BLaER1 treated with 17β-estradiol and CSF1 and Interleukin-3, amounts not matched to agents 10 nM and 100 nM (cell line): ENCODE data around the gene TGM3.

Source experiments
- H3K27ac ChIP-seq, 11 experiments: shearing (Covaris generic); formaldehyde crosslinking; 2 replicates each; pipeline ENCODE4 v1.8.1; 2022
- H3K27me3 ChIP-seq, 11 experiments: shearing (Covaris generic); formaldehyde crosslinking; 2 replicates each; pipeline ENCODE4 v1.8.1; 2022
- H3K36me3 ChIP-seq, 11 experiments: shearing (Covaris generic); formaldehyde crosslinking; 2 replicates each; pipeline ENCODE4 v1.8.1; 2022
- H3K4me1 ChIP-seq, 10 experiments: shearing (Covaris generic); formaldehyde crosslinking; 2 replicates each; pipeline ENCODE4 v1.8.1; 2022
- H3K4me2 ChIP-seq, 11 experiments: shearing (Covaris generic); formaldehyde crosslinking; 2 replicates each; pipeline ENCODE4 v1.8.1; 2022
- H3K4me3 ChIP-seq, 10 experiments: shearing (Covaris generic); formaldehyde crosslinking; 2 replicates each; pipeline ENCODE4 v1.8.1; 2022
- H3K9ac ChIP-seq, 11 experiments: shearing (Covaris generic); formaldehyde crosslinking; 2 replicates each; pipeline ENCODE4 v1.8.1; 2022
- H3K9me3 ChIP-seq, 11 experiments: shearing (Covaris generic); formaldehyde crosslinking; replicated peaks in 1 of 11; 2 replicates each; pipeline ENCODE4 v1.8.1; 2022
- H4K20me1 ChIP-seq, 11 experiments: shearing (Covaris generic); formaldehyde crosslinking; 2 replicates each; pipeline ENCODE4 v1.8.1; 2022
- Cebpa-rat ChIP-seq, 11 experiments: shearing (Covaris generic); IDR thresholded peaks; 2 replicates each; pipeline ENCODE4 v1.8.1; 2022

TGM3 gene

GRCh38 chr20:2305479-2305878 is 9.7 kb downstream of the TGM3 start:
- Histone ChIP-seq H3K27ac (peak overlapping the region in 1 of 11 experiments; percentile 2; a peak in 1 of 22 replicates), H3K27me3 (no peaks in the 10 kb centered on the region), H3K4me2 (peak overlapping the region in 9 of 11 experiments; percentile 8 to 83 (median 60); a peak in 16 of 22 replicates), H3K9ac (no peak overlapping the region), H3K4me1 (peaks cover 12 to 97% (median 69%) of the 10 kb centered on the region in 10 experiments; a peak in 19 of 20 replicates), H3K36me3 (no peaks in the 10 kb centered on the region), H3K9me3 (no peaks in the 10 kb centered on the region), H3K4me3 (no peak overlapping the region), H4K20me1 (no peaks in the 10 kb centered on the region)
- TF ChIP-seq Cebpa-rat (IDR thresholded peaks at IDR 0.05): no peak

DNA sequence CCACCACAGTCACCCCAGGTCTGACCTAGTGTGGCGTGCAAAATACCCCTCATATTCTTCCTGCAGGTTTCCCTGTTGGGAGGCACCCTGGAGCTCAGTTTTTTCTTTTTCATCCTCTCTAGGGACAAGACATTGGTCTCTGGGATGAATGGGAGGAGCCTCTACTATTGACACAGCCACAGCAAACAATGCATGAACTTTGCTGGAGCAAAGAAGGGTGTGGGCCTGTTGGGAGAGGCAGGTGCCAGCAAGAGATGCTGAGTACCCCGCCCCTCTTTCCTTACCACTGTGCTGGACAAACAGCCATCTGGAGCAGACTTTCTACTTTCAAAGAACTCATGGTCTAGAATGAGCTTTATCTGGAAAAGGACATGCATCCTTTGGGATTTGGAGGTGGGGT is 10.1 kb downstream of the TGM3 start:
- no peak overlapping the region for H3K27ac ChIP-seq

DNA sequence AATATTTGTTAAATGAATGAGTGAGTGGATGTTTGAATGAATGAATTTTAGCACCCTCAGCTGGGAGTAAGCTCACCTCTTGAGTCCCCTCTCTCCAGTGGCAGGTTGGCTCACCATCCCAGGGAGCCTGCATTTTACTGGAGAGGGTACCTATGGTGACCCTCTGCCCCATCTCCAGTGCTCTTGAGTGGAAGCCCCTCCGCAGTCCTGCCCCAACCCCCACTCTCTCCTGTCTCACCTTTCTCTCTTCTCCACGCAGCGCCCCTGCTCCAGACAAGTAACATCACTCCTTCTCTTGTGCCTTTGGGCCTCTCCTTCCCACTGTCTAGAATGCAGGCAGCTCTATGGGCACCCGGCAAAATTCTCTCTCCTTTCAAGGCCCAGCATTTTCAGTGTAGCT is 11.3 kb downstream of the TGM3 start:
- H3K27me3 ChIP-seq: no peaks in the 10 kb centered on the region
- no peaks in the 10 kb centered on the region for H3K9me3 ChIP-seq
- no peak for TF ChIP-seq Cebpa-rat (IDR thresholded peaks at IDR 0.05)
- no peaks in the 10 kb centered on the region for H3K36me3 ChIP-seq
- H3K27ac ChIP-seq: no peak overlapping the region
- H4K20me1 ChIP-seq: no peaks in the 10 kb centered on the region
- H3K9ac ChIP-seq: no peak overlapping the region
- H3K4me3 ChIP-seq: no peak overlapping the region
- peak overlapping the region in 2 of 11 experiments; percentile 60 to 80; a peak in 3 of 22 replicates for H3K4me2 ChIP-seq
- peaks cover 0 to 99% (median 71%) of the 10 kb centered on the region in 10 experiments; a peak in 17 of 20 replicates for H3K4me1 ChIP-seq

More for the DNA sequence above, 10.1 kb downstream of the TGM3 start:
- Histone ChIP-seq H3K36me3 (no peaks in the 10 kb centered on the region), H3K9ac (no peak overlapping the region), H3K4me1 (peaks cover 9 to 97% (median 69%) of the 10 kb centered on the region in 10 experiments; a peak in 19 of 20 replicates), H3K9me3 (no peaks in the 10 kb centered on the region), H3K27me3 (no peaks in the 10 kb centered on the region), H4K20me1 (no peaks in the 10 kb centered on the region), H3K4me2 (peak overlapping the region in 9 of 11 experiments; percentile 8 to 83 (median 60); a peak in 16 of 22 replicates), H3K4me3 (no peak overlapping the region)
- no peak for TF ChIP-seq Cebpa-rat (IDR thresholded peaks at IDR 0.05)

DNA sequence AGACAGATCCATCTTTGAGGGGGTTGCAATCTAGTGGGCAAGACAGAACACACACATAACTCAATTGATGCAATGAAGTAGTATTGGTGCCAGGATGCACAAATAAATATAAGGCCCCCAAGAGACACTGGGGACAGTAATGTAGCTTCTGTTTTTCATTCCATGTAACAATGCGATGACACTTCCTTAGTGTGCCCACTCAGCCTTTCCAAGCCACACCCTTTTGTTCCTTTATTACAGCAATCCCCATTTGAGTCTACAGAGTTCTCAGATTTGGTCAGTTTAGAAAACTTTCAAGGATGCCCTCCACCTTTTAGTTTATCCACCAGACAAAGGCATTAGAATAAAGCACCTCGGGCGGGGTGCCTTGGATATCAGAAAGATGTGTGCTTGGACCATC is 15.5 kb downstream of the TGM3 start:
- TF ChIP-seq Cebpa-rat (IDR thresholded peaks at IDR 0.05): no peak
- Histone ChIP-seq H3K9me3 (no peaks in the 10 kb centered on the region), H3K36me3 (no peaks in the 10 kb centered on the region), H3K4me1 (peaks cover 0 to 99% (median 57%) of the 10 kb centered on the region in 10 experiments; a peak in 17 of 20 replicates), H3K27ac (peak overlapping the region in 7 of 11 experiments; percentile 5 to 79 (median 63); a peak in 13 of 22 replicates), H3K9ac (peak overlapping the region in 2 of 11 experiments; percentile 13 to 45; a peak in 3 of 22 replicates), H4K20me1 (no peaks in the 10 kb centered on the region), H3K27me3 (no peaks in the 10 kb centered on the region), H3K4me2 (peak overlapping the region; percentile 2 to 81 (median 65); a peak in 19 of 22 replicates), H3K4me3 (no peak overlapping the region)

GRCh38 chr20:2312876-2313275 is 17.1 kb downstream of the TGM3 start:
- no peak for TF ChIP-seq Cebpa-rat (IDR thresholded peaks at IDR 0.05)
- peak overlapping the region in 5 of 11 experiments; percentile 62 to 80 (median 77); a peak in 9 of 22 replicates for H3K4me2 ChIP-seq

GRCh38 chr20:2313316-2313715 is 17.5 kb downstream of the TGM3 start:
- TF ChIP-seq Cebpa-rat (IDR thresholded peaks at IDR 0.05): no peak
- H3K4me1 ChIP-seq: peaks cover 0 to 88% (median 50%) of the 10 kb centered on the region in 10 experiments; a peak in 17 of 20 replicates
- H3K9me3 ChIP-seq: no peaks in the 10 kb centered on the region
- H3K4me2 ChIP-seq: peak overlapping the region in 5 of 11 experiments; percentile 62 to 80 (median 77); a peak in 9 of 22 replicates
- H4K20me1 ChIP-seq: no peaks in the 10 kb centered on the region
- H3K4me3 ChIP-seq: no peak overlapping the region
- peak overlapping the region in 6 of 11 experiments; percentile 37 to 79 (median 70); a peak in 9 of 22 replicates for H3K27ac ChIP-seq
- H3K9ac ChIP-seq: no peak overlapping the region; a peak in 1 of 22 replicates
- H3K27me3 ChIP-seq: no peaks in the 10 kb centered on the region
- H3K36me3 ChIP-seq: no peaks in the 10 kb centered on the region

More at GRCh38 chr20:2312876-2313275, 17.1 kb downstream of the TGM3 start:
- Histone ChIP-seq H3K9ac (no peak overlapping the region), H3K9me3 (no peaks in the 10 kb centered on the region), H3K4me1 (peaks cover 0 to 93% (median 50%) of the 10 kb centered on the region in 10 experiments; a peak in 17 of 20 replicates), H4K20me1 (no peaks in the 10 kb centered on the region), H3K4me3 (no peak overlapping the region), H3K36me3 (no peaks in the 10 kb centered on the region), H3K27ac (peak overlapping the region in 6 of 11 experiments; percentile 37 to 79 (median 70); a peak in 10 of 22 replicates), H3K27me3 (no peaks in the 10 kb centered on the region)

- Histone ChIP-seq H3K4me3 (no peak overlapping the region), H3K36me3 (no peaks in the 10 kb centered on the region), H3K9me3 (peaks cover 0 to 9% (median 6%) of the 10 kb centered on the region in 11 experiments; a peak in 8 of 22 replicates), H3K4me1 (peaks cover 0 to 83% (median 54%) of the 10 kb centered on the region in 10 experiments; a peak in 17 of 20 replicates), H3K27me3 (no peaks in the 10 kb centered on the region), H3K4me2 (peak overlapping the region in 8 of 11 experiments; percentile 13 to 80 (median 68); a peak in 14 of 22 replicates), H4K20me1 (no peaks in the 10 kb centered on the region), H3K27ac (peak overlapping the region in 10 of 11 experiments; percentile 10 to 79 (median 35); a peak in 14 of 22 replicates), H3K9ac (peak overlapping the region in 4 of 11 experiments; percentile 0 to 53 (median 34); a peak in 5 of 22 replicates)
- no peak for TF ChIP-seq Cebpa-rat (IDR thresholded peaks at IDR 0.05)
These were observed 19.1 kb downstream of the TGM3 start for GRCh38 chr20:2314759-2315439.

DNA sequence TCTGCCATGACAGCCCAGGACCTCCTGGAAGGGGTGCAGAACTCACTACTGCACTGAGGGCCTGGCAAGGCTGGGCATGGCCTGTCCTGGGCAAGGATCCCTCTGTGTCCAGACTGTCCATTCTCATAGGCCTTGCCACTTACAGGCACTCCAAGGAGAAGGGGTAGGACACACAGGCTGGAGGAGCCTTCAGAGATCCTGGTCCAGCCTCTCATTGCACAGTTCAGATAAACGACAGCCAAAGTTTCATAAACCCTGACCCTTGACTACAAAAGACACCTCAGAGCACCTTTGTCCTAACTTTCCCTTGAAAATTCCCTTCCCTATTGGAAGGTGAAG is 19.6 kb downstream of the TGM3 start:
- Histone ChIP-seq H3K4me3 (no peak overlapping the region), H3K27me3 (no peaks in the 10 kb centered on the region), H3K4me2 (peak overlapping the region in 8 of 11 experiments; percentile 1 to 80 (median 68); a peak in 14 of 22 replicates), H3K27ac (peak overlapping the region in 6 of 11 experiments; percentile 22 to 79 (median 70); a peak in 10 of 22 replicates), H4K20me1 (no peaks in the 10 kb centered on the region), H3K36me3 (no peaks in the 10 kb centered on the region), H3K9ac (peak overlapping the region in 1 of 11 experiments; percentile 34; a peak in 3 of 22 replicates), H3K4me1 (peaks cover 0 to 83% (median 54%) of the 10 kb centered on the region in 10 experiments; a peak in 17 of 20 replicates), H3K9me3 (peaks cover 0 to 9% (median 6%) of the 10 kb centered on the region in 11 experiments; a peak in 8 of 22 replicates)
- no peak for TF ChIP-seq Cebpa-rat (IDR thresholded peaks at IDR 0.05)
